ACC112 (cell line): ENCODE data around the gene PCID2.

ENCODE experiments used
- H2AFZ ChIP-seq: fragments of 200-600 bp; sonication (generic); one replicate; pipeline ENCODE4 v1.6.0; 2017; ENCODE audit warnings: antibody characterized with exemption, low read length; ENCODE audit not compliant: unreplicated experiment
- H3K27ac ChIP-seq: fragments of 200-600 bp; sonication (generic); 2 replicates; pipeline ENCODE4 v1.5.1; 2014; ENCODE audit warnings: low read depth, mild to moderate bottlenecking, antibody characterized with exemption, low read length, moderate library complexity
- H3K27me3 ChIP-seq: fragments of 200-600 bp; sonication (generic); 2 replicates; pipeline ENCODE4 v1.6.1; 2014; ENCODE audit warnings: mild to moderate bottlenecking, antibody characterized with exemption, low read length, moderate library complexity, mixed read lengths; ENCODE audit not compliant: insufficient read depth
- H3K36me3 ChIP-seq: fragments of 200-600 bp; sonication (generic); 2 replicates; pipeline ENCODE4 v1.6.1; 2016; ENCODE audit warnings: mild to moderate bottlenecking, antibody characterized with exemption, low read length, moderate library complexity, mixed read lengths; ENCODE audit not compliant: insufficient read depth
- H3K4me1 ChIP-seq: fragments of 200-600 bp; sonication (generic); one replicate; pipeline ENCODE4 v1.6.1; 2016; ENCODE audit warnings: low read length, mixed read lengths; ENCODE audit not compliant: insufficient read depth, unreplicated experiment, control insufficient read depth
- H3K4me3 ChIP-seq: fragments of 200-600 bp; sonication (generic); 2 replicates; pipeline ENCODE4 v1.5.1; 2014; ENCODE audit warnings: mild to moderate bottlenecking, low read depth, low read length
- H3K79me2 ChIP-seq: fragments of 200-600 bp; sonication (generic); one replicate; pipeline ENCODE4 v1.6.0; 2016; ENCODE audit warnings: low read length; ENCODE audit not compliant: control insufficient read depth, unreplicated experiment, insufficient read depth

PCID2 gene

DNA sequence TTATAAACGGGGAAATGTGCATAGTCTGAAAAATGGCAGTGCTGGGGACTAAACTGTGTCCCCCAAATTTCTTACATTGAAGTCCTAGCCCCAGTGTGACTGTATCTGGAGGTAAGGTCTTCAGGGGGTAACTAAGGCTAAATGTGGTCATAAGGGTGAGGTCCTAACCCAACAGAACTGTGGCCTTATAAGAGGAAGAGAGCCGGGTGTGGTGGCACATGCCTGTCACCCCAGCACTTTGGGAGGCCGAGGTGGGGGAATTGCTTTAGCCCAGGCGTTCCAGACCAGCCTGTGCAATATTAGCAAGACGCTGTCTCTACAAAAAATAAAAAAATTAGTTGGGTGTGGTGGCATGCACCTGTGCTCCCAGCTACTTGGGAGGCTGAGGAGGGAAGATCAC is 32.2 kb downstream of the PCID2 start:
- H3K36me3 ChIP-seq: peaks cover 32% of the 10 kb centered on the region
- peaks cover 18% of the 10 kb centered on the region for H3K4me1 ChIP-seq
- no peak overlapping the region for H2AFZ ChIP-seq
- no peaks in the 10 kb centered on the region for H3K27me3 ChIP-seq
- H3K27ac ChIP-seq: no peak overlapping the region
- no peak overlapping the region for H3K4me3 ChIP-seq
- no peaks in the 10 kb centered on the region for H3K79me2 ChIP-seq

DNA sequence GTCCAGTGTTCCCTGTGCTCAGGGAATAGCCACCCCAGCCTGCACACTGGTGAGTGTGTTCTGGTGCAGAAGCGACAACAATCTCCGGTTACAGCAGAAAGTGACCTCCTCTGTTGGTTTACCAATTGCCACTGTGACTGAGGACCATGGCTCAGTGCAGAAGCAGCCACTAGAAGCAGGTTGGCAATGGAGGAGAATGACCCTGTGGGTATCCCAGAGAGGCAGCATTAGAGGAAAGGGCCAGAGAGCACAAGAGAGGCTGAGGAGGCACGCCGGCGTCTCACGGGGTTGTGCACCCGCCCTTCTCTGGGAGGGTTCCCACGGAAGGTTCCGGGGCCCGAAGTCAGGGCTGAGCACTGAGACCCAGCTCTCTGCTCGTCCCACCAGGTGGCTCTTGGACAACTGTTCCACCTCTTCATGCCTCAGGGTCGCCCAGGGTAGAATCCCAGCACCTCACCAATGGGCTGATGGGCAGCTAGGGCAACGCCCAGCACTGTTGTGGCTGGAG is 36.0 kb downstream of the PCID2 start:
- Histone ChIP-seq H3K27ac (no peak overlapping the region), H3K27me3 (no peaks in the 10 kb centered on the region), H3K36me3 (peaks cover 35% of the 10 kb centered on the region)

DNA sequence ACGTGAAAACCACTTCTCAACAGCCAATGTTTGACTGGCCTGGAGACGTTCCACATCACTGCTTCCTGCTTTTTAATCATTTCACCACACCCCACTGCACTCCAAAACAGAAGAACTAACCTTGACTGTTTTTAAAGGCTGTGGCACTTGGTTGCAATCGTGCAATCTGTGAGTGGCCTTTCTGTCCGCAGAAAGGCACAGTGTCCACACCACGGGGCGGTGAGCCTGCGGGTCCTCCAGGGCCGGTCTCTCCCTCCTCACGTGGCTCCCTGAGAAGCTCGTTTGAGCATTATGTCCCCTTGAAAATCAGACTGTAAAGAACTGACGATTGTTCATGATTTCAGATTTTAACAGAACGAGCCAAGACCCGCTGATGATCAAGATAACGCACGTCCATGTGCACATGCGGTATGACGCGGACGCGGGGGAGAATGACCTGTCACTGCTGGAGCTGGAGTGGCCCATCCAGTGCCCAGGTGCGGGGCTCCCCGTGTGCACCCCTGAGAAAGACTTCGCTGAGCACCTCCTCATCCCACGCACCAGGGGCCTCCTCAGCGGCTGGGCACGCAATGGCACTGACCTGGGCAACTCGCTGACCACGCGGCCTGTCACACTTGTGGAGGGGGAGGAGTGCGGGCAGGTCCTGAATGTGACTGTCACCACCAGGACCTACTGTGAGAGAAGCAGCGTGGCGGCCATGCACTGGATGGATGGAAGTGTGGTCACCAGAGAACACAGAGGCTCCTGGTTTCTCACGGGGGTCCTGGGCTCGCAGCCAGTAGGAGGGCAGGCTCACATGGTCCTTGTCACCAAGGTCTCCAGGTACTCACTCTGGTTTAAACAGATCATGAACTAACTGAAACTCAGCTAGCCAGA is 37.0 kb downstream of the PCID2 start:
- H3K79me2 ChIP-seq: no peaks in the 10 kb centered on the region
- H3K4me1 ChIP-seq: no peaks in the 10 kb centered on the region
- H3K27ac ChIP-seq: no peak overlapping the region
- peaks cover 35% of the 10 kb centered on the region for H3K36me3 ChIP-seq
- H3K27me3 ChIP-seq: no peaks in the 10 kb centered on the region
- H3K4me3 ChIP-seq: no peak overlapping the region
- H2AFZ ChIP-seq: no peak overlapping the region

More for the DNA sequence above, 36.0 kb downstream of the PCID2 start:
- Histone ChIP-seq H2AFZ (no peak overlapping the region), H3K79me2 (no peaks in the 10 kb centered on the region), H3K4me3 (no peak overlapping the region), H3K4me1 (no peaks in the 10 kb centered on the region)

DNA sequence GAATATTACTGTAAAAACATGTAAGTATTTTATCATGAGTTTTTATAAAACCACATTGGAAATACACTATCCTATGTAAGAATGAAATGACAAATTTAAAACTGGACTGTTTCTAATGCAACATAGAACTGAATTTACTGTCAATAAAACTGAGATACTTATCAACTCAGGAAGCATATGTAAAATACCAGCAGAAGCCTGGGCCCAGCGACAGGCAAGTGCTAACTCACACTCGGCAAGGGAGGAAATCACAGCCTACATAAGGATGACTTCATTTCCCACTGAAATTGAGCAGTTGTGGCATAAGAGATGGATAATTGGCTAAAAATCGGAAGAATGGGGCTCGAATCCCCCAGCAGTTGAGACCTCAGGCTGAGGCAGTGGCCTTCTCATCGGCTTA is 38.0 kb downstream of the PCID2 start:
- Histone ChIP-seq H3K4me1 (no peaks in the 10 kb centered on the region), H3K27me3 (no peaks in the 10 kb centered on the region), H3K27ac (no peak overlapping the region), H3K4me3 (no peak overlapping the region), H2AFZ (no peak overlapping the region), H3K79me2 (no peaks in the 10 kb centered on the region), H3K36me3 (peaks cover 35% of the 10 kb centered on the region)

DNA sequence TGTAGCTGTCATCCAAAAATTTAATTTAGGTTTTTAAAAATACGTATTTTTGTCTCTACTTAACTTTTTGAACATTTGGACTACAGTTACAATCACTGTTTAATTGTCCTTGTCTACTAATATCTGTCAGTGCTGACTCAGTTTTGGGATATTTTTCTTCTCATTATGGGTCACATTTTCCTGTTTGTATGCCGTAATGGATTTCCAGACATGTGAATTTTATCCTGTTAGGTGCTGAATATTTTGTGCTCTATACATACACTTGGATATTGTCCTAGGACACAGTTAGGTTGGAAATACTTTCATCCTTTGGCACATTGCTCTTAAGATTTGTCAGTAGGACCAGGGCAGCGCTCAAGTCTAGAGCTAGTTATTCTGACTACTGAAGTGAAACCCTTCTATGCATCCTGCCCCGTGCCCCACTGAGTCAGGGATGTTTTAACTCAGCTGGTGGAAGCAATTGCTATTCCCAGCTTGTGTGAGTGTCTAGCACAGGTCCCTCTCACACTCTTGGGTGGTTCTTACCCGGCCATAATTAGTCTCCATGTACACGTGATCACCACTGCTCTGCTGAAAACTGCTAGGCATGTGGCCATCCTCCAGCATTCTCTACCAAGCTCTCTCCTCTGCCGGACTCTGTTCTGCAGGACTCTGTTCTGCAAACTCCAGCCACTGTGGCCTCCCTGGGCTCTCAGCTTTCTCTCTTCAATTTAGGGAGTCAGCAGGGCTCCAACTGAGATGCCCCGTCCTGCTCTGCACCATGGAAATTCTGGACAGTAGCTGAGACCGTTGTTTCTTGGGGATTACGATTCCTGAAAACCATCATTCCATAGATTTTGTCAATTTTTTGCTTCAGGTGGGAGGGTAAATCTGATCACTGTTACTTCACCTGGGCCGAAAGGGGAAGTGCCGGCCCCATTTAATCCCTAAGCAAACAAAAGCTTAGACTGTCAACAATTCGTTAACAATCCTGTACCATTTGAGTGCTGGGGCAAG is 38.9 kb downstream of the PCID2 start:
- Histone ChIP-seq H3K36me3 (peaks cover 29% of the 10 kb centered on the region), H3K4me1 (no peaks in the 10 kb centered on the region), H3K27ac (no peak overlapping the region), H2AFZ (no peak overlapping the region), H3K27me3 (no peaks in the 10 kb centered on the region), H3K79me2 (no peaks in the 10 kb centered on the region), H3K4me3 (no peak overlapping the region)

DNA sequence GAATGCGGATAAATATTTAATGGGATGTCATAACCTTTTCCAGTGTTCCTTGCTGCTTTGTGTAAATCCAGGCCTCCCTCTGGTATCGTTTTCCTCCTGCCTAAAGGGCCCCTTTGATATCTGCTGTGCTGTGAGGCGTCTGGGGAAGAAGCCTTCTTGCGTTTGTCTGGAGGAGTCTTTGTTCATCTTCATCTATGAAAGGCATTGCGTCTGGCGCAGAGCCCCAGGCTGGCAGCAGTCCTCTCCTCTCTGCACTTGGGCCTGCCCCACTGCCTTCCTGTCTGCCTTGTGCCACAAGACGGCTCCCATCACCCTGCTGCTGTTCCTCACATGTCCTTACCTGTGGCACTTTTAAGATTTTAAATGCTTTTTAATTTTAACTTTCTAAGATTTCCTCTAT is 40.3 kb downstream of the PCID2 start:
- Histone ChIP-seq H3K27me3 (0 out of 2 replicates have a peak, but pooled peaks cover 4% of the 10 kb centered on the region), H3K36me3 (peaks cover 24% of the 10 kb centered on the region), H3K4me1 (no peaks in the 10 kb centered on the region)

DNA sequence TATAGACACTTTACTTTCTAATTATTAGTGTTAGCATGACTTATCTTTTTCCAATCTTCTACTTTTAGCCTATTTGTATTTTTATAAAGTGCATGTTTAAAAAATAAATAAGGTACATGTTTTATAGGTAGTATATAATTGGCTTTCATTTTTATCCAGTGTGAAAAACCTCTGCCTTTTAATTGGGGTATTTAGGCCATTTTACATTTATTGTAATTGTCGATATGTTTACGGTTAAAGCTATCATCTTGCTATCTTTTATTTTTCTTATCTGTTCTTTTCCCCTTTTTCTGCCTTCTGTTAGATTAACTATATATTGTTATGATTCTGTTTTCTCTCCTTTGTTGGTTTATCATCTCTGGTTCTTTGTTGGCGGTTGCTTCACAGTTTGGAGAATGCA is 40.9 kb downstream of the PCID2 start:
- Histone ChIP-seq H3K4me3 (no peak overlapping the region), H3K4me1 (no peaks in the 10 kb centered on the region), H3K27me3 (0 out of 2 replicates have a peak, but pooled peaks cover 4% of the 10 kb centered on the region), H3K79me2 (no peaks in the 10 kb centered on the region), H3K27ac (no peak overlapping the region), H2AFZ (no peak overlapping the region), H3K36me3 (peaks cover 22% of the 10 kb centered on the region)

More for the DNA sequence above, 40.3 kb downstream of the PCID2 start:
- Histone ChIP-seq H3K4me3 (no peak overlapping the region), H2AFZ (no peak overlapping the region), H3K79me2 (no peaks in the 10 kb centered on the region), H3K27ac (no peak overlapping the region)

DNA sequence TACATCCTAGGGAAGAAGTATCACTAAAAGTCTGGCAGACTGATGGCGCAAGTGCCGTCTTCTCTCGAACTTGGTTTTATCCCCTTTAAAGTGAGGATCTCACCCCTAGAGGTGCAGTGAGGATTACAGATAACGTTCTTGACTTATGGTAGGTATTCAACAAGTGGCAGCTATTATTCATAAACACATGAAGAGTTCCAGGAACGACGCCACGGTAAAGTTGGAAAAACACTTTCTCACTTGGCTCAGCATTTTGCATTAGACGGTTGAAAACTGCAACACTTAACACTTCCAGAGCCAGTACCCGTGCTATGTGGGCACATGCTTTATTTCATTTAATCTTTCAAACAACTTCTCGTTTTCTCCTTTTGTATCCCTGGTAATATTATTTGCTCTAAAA is 41.3 kb downstream of the PCID2 start:
- Histone ChIP-seq H3K36me3 (peaks cover 20% of the 10 kb centered on the region), H3K27ac (no peak overlapping the region), H3K27me3 (0 out of 2 replicates have a peak, but pooled peaks cover 4% of the 10 kb centered on the region), H2AFZ (no peak overlapping the region), H3K4me3 (no peak overlapping the region), H3K4me1 (no peaks in the 10 kb centered on the region), H3K79me2 (no peaks in the 10 kb centered on the region)

DNA sequence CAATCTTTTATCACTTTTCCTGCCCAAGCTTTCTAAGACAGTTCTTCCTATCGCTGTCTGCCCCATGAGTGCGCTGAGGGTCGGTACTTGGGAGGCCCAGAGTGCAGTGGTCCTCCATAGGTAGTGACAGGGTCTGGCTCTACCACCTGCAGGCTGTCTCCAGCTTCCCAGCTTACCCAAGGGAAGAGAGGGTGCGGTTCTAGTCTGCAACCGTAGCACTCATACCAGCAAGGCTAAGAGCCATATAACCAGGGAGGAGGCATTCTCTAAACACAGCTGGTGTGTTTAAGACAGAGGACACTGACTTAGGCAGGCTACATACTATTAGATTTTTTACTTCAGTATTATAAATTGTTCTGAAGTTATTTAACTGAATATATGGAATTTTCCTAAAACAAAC is 41.8 kb downstream of the PCID2 start:
- Histone ChIP-seq H3K79me2 (no peaks in the 10 kb centered on the region), H3K4me1 (no peaks in the 10 kb centered on the region), H2AFZ (no peak overlapping the region), H3K27me3 (0 out of 2 replicates have a peak, but pooled peaks cover 4% of the 10 kb centered on the region), H3K4me3 (no peak overlapping the region), H3K27ac (no peak overlapping the region), H3K36me3 (peaks cover 17% of the 10 kb centered on the region)

DNA sequence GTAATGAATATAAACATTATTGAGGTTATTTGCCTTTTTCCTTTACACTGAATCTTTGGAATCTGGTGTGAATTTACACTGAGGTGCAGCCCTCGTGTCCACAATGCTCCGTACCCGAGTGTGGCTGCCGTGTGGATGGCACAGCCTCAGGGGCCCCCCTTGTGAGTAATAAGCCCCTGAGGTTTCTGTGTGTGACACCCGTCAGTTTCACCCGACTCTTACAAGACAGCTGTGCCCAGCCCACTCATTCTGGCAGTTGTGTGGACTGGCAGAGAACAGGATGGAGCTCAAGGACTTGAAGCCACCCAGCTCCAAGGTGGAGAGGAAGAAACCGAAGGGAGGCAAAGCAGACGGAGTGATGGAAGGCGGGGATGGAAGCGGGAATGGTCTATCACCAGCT is 42.2 kb downstream of the PCID2 start:
- H3K27me3 ChIP-seq: 0 out of 2 replicates have a peak, but pooled peaks cover 4% of the 10 kb centered on the region

More for the DNA sequence above, 42.2 kb downstream of the PCID2 start:
- H3K4me1 ChIP-seq: no peaks in the 10 kb centered on the region
- H3K36me3 ChIP-seq: peaks cover 16% of the 10 kb centered on the region
- no peak overlapping the region for H3K4me3 ChIP-seq
- no peak overlapping the region for H3K27ac ChIP-seq
- no peaks in the 10 kb centered on the region for H3K79me2 ChIP-seq
- no peak overlapping the region for H2AFZ ChIP-seq
